ENCODE measurements around the gene SEPSECS. TPM values are rescaled to one million over a fixed set of nuclear protein-coding genes. Genes with fewer than 3 reads are reported as not detected.
A peak's percentile ranks its signal among the peaks of the same experiment; 100 is the strongest.

SEPSECS gene
- total and polyA plus RNA-seq, 9 of the 15 experiments (the other 6 are each of a cell fraction or from before 2014, with no cell fraction given), result 3.9 to 17.2 (median 7.9) TPM

- TF ChIP-seq ASH1L (IDR thresholded peaks at IDR 0.05; ENCODE audit: borderline replicate concordance, low read depth, partially characterized antibody), result no peak
- no peak for FAIRE-seq
- no peaks in the 10 kb centered on the region for H3K9me1 ChIP-seq (ENCODE audit: control insufficient read depth, insufficient read depth, low read length)
- no peak overlapping the region for H3K4me2 ChIP-seq (ENCODE audit: insufficient read depth, low read length)
- WGBS (ENCODE audit: insufficient coverage, low coverage, missing lambda C conversion rate), result 94% methylated on average over 1 of the region's 1 CpG
- H3K27me3 ChIP-seq (ENCODE audit: control insufficient read depth in 2 of 2, insufficient read depth in 2 of 2, low read length in 2 of 2), result no peaks in the 10 kb centered on the region
- intact Hi-C loops (cut with micrococcal nuclease) (no loop called here), in situ Hi-C loops (cut with MboI) (no loop called here)
- H3K27ac ChIP-seq (ENCODE audit: extremely low read depth, low read depth, low read length), result no peak overlapping the region
- ChIA-PET POLR2A (no interaction called here), CTCF (ENCODE audit: low intra/inter-chr PET ratio) (no interaction called here)
- H2AFZ ChIP-seq (ENCODE audit: low read depth, low read length), result no peak overlapping the region
- H3K79me2 ChIP-seq (ENCODE audit: control insufficient read depth, insufficient read depth, low read length), result peaks cover 18% of the 10 kb centered on the region
- no peaks in the 10 kb centered on the region for H3K9me3 ChIP-seq (replicated peaks; ENCODE audit: control insufficient read depth, insufficient read depth, low read depth, low read length)
- H3K36me3 ChIP-seq (ENCODE audit: control insufficient read depth, insufficient read depth, low read length), result peaks cover 13% of the 10 kb centered on the region
- no peak overlapping the region for H3K4me3 ChIP-seq
- BruUV-seq (replicated peaks), result no TSS peak
- no peak for ATAC-seq
- peaks cover 5 to 10% of the 10 kb centered on the region in 2 experiments; a peak in 4 of 5 replicates for H3K4me1 ChIP-seq (replicated peaks in 1 of 2; ENCODE audit: control insufficient read depth in 2 of 2, insufficient read depth in 2 of 2, low read length in 2 of 2)
- no peak for DNase-seq (ENCODE audit: extremely low read depth in 1 of 4, low spot score in 3 of 4)
- H4K20me1 ChIP-seq (replicated peaks; ENCODE audit: control insufficient read depth, insufficient read depth, low read length), result no peaks in the 10 kb centered on the region
- no peak overlapping the region for H3K9ac ChIP-seq (ENCODE audit: insufficient read depth in 1 of 2, low read depth in 2 of 2, low read length in 2 of 2)
Observed at GRCh38 chr4:25157081-25157480, 3.2 kb downstream of the SEPSECS start.

DNA sequence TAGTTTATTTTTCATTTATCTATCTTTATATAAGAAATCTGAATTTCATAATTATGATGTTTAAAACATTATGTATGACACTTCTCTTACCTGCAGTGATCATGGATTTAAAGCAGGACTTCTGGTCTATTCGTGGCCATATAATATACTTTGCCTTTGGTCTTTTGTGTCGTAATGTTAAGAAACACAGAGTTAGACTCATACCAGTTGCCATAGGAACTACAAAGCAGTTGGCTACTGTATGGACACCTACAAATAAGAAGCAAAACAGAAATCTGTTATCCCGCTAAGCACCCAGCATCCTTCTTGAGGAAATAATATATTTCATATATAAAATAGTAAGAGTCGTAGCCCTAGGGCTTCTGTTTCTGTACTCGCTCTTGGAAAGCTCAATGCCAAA lies 4.3 kb downstream of the SEPSECS start:
- H3K4me1 ChIP-seq (replicated peaks in 1 of 2; ENCODE audit: control insufficient read depth in 2 of 2, insufficient read depth in 2 of 2, low read length in 2 of 2), result peaks cover 3 to 10% of the 10 kb centered on the region in 2 experiments; a peak in 2 of 5 replicates
- no TSS peak for BruUV-seq (replicated peaks)
- H4K20me1 ChIP-seq (replicated peaks; ENCODE audit: control insufficient read depth, insufficient read depth, low read length), result no peaks in the 10 kb centered on the region
- CTCF ChIA-PET (ENCODE audit: low intra/inter-chr PET ratio), result no interaction called here
- TF ChIP-seq RFX1 (IDR thresholded peaks at IDR 0.05) (peak; percentile 44), NCOA1 (IDR thresholded peaks at IDR 0.05; ENCODE audit: low read depth) (no peak), HNRNPL (IDR thresholded peaks at IDR 0.05; ENCODE audit: low read depth, low read length) (no peak)
- POLR2A ChIA-PET, result no interaction called here
- no peaks in the 10 kb centered on the region for H3K27me3 ChIP-seq (ENCODE audit: control insufficient read depth in 2 of 2, insufficient read depth in 2 of 2, low read length in 2 of 2)
- peaks cover 13% of the 10 kb centered on the region for H3K36me3 ChIP-seq (ENCODE audit: control insufficient read depth, insufficient read depth, low read length)
- no peak overlapping the region for H3K4me3 ChIP-seq
- no peaks in the 10 kb centered on the region for H3K9me1 ChIP-seq (ENCODE audit: control insufficient read depth, insufficient read depth, low read length)
- no peak overlapping the region for H2AFZ ChIP-seq (ENCODE audit: low read depth, low read length)
- peaks cover 7% of the 10 kb centered on the region for H3K79me2 ChIP-seq (ENCODE audit: control insufficient read depth, insufficient read depth, low read length)
- H3K9me3 ChIP-seq (replicated peaks; ENCODE audit: control insufficient read depth, insufficient read depth, low read depth, low read length), result no peaks in the 10 kb centered on the region
- no peak overlapping the region for H3K27ac ChIP-seq (ENCODE audit: extremely low read depth, low read depth, low read length)
- in situ Hi-C loops (cut with MboI) (no loop called here), intact Hi-C loops (cut with micrococcal nuclease) (no loop called here)
- no peak overlapping the region for H3K4me2 ChIP-seq (ENCODE audit: insufficient read depth, low read length)
- ATAC-seq, result no peak
- DNase-seq (ENCODE audit: extremely low read depth in 1 of 4, low spot score in 3 of 4), result no peak
- no peak overlapping the region for H3K9ac ChIP-seq (ENCODE audit: insufficient read depth in 1 of 2, low read depth in 2 of 2, low read length in 2 of 2)
- WGBS (ENCODE audit: insufficient coverage, low coverage, missing lambda C conversion rate), result 92% methylated on average over 5 of the region's 5 CpGs
- no peak for FAIRE-seq
